Uterus (tissue), 2 donors: Measurements from ENCODE around the gene ATR.
A peak's percentile ranks its signal among the peaks of the same experiment; 100 is the strongest.

ENCODE experiments used
- CTCF ChIP-seq, 4 experiments: fragments of 200-600 bp in 2 of 4; fragments of 450-650 bp in 2 of 4; sonication (generic) in 2 of 4; IDR thresholded peaks; one replicate each; pipeline ENCODE4 v1.5.1; 2016 to 2019; ENCODE audit warnings: antibody characterized with exemption in 4 of 4, mild to moderate bottlenecking in 2 of 4, moderate library complexity in 1 of 4
- POLR2A ChIP-seq, 2 donors: fragments of 450-650 bp; IDR thresholded peaks; one replicate each; pipeline ENCODE4 v1.6.1; 2016; ENCODE audit warnings: antibody characterized with exemption in 2 of 2, mild to moderate bottlenecking in 1 of 2, moderate library complexity in 1 of 2

DNA sequence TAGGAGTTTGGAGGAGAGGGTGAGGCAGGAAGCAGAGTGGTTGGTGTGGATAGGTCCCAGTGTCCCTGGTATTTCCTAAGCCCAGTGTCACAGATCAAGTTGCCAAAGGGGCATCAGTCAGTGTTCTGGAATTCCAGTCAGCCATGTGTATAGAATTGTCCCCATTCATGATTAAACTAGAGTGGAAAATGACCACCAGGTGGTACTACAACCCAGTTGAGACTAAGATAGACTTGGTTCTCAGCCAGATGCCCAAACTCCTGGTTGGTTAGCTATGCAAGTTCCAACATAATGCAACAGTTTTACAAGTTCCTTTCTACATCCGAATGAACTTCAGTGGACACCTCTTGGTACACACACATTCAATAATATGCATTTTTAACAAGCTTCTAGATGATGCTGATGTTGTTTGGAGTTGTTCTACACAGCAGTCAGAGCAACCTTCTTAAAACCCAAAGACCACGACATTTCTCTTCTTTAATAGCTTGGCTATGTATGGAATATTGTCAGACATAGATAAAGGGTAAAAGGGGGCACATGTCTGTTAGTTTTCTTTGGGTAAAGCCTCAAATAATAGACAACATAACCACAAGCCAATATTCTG lies 8.4 kb upstream of the ATR start:
- peak; percentile 38 to 52 (median 44) for TF ChIP-seq CTCF (IDR thresholded peaks at IDR 0.05)
- no peak for TF ChIP-seq POLR2A (IDR thresholded peaks at IDR 0.05)
